Karpas-422 (cell line): ENCODE measurements around the gene RPS17. TPM values are rescaled to one million over a fixed set of nuclear protein-coding genes. Genes with fewer than 3 reads are reported as not detected.

ENCODE experiments used
- DNase-seq: peaks from one replicate; pipeline ENCODE4 v3.0.0-alpha.2; 2015
- H2AFZ ChIP-seq: fragments of 200-600 bp; sonication (generic); 2 replicates; pipeline ENCODE4 v1.6.1; 2014; ENCODE audit warnings: antibody characterized with exemption, low read length, mixed read lengths
- H3K27ac ChIP-seq: fragments of 200-600 bp; sonication (generic); 2 replicates; pipeline ENCODE4 v1.5.1; 2014; ENCODE audit warnings: mild to moderate bottlenecking, low read length, moderate library complexity
- H3K27me3 ChIP-seq: fragments of 200-600 bp; sonication (generic); 2 replicates; pipeline ENCODE4 v1.6.1; 2014; ENCODE audit warnings: low read length, mixed read lengths
- H3K36me3 ChIP-seq: fragments of 200-600 bp; sonication (generic); 2 replicates; pipeline ENCODE4 v1.6.1; 2014; ENCODE audit warnings: low read length, mixed read lengths; ENCODE audit not compliant: insufficient read depth
- H3K4me1 ChIP-seq: fragments of 200-600 bp; sonication (generic); 2 replicates; pipeline ENCODE4 v1.6.1; 2014; ENCODE audit warnings: mild to moderate bottlenecking, low read length, mixed read lengths
- H3K4me2 ChIP-seq: fragments of 200-600 bp; sonication (generic); 2 replicates; pipeline ENCODE4 v1.6.1; 2014; ENCODE audit warnings: low read length, low read depth, mild to moderate bottlenecking; ENCODE audit not compliant: poor library complexity, severe bottlenecking
- H3K4me3 ChIP-seq: fragments of 200-600 bp; sonication (generic); 2 replicates; pipeline ENCODE4 v1.5.1; 2014; ENCODE audit warnings: mild to moderate bottlenecking, antibody characterized with exemption, low read length, mixed read lengths
- H3K79me2 ChIP-seq: fragments of 200-600 bp; sonication (generic); 2 replicates; pipeline ENCODE4 v1.6.1; 2014; ENCODE audit warnings: mild to moderate bottlenecking, low read length, mixed read lengths
- H3K9ac ChIP-seq: fragments of 200-600 bp; sonication (generic); 2 replicates; pipeline ENCODE4 v1.6.0; 2014; ENCODE audit warnings: low read length
- H3K9me2 ChIP-seq: fragments of 200-600 bp; sonication (generic), shearing (Covaris generic); replicated peaks from 2 replicates; pipeline ENCODE4 v1.6.0; 2014; ENCODE audit warnings: mild to moderate bottlenecking, low read length, moderate library complexity; ENCODE audit not compliant: insufficient read depth
- H3K9me3 ChIP-seq: fragments of 300-700, 200-600 bp; sonication (generic); 2 replicates; pipeline ENCODE4 v1.6.1; 2014; ENCODE audit warnings: low read length, mixed read lengths
- H4K20me1 ChIP-seq: fragments of 200-600 bp; sonication (generic); 2 replicates; pipeline ENCODE4 v1.6.1; 2014; ENCODE audit warnings: mild to moderate bottlenecking, antibody characterized with exemption, low read length, low read depth; ENCODE audit not compliant: insufficient read depth
- total RNA-seq: library from RNA; depleted of rRNA; stranded (reverse); fragments of >200 nt; shearing (Covaris generic); gene quantifications from 2 replicates; pipeline ENCODE4 v1.2.3, GENCODE V29; 2014; ENCODE audit warnings: low replicate concordance

RPS17 gene
- total RNA-seq, 1 experiment from 2014 or later: 5,133 TPM

DNA sequence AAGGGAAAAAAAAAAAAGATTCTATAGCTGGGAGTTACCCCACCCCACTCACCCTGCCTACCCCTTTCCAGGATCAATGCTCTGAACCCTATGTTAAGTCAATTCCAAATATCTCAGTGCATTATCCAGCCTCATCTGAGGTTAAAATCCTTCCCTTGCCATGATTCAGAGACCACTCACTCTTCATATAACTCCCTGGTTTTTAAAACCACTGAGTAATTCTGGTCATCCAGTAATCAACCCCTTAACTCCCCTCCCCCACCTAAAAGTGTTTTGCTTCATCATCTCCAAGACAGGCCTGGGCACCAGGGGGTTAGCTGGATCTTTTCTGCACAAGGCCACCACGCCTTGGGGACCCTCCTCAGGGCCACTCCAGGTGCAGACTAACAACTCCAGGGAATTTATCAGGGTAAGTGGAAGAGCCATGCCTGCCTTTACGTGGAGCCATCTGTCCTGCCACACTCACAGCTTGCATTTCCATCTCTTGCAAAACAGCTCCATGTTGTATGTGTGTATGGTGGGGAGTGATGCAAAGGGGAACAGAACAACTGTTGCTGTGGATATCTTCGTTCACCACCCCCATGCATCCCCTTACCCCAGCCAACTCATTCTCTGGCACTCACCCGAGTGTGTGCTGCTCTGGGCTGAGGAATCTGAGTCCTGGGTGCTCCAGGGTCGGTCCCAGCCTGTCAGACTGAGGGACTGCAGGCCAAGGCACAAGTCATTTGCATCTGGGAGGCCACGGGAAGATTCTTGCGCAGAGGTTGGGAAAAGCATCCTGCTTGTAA, 30.7 kb upstream of the RPS17 start:
- Histone ChIP-seq H3K79me2 (no peaks in the 10 kb centered on the region), H2AFZ (no peak overlapping the region), H3K4me3 (no peak overlapping the region), H3K9me2 (no peaks in the 10 kb centered on the region), H3K27ac (no peak overlapping the region), H3K9me3 (no peaks in the 10 kb centered on the region), H3K4me2 (no peak overlapping the region), H4K20me1 (no peaks in the 10 kb centered on the region), H3K36me3 (no peaks in the 10 kb centered on the region), H3K4me1 (no peaks in the 10 kb centered on the region), H3K27me3 (0 out of 2 replicates have a peak, but pooled peaks cover 4% of the 10 kb centered on the region), H3K9ac (no peak overlapping the region)
- DNase-seq: no peak

DNA sequence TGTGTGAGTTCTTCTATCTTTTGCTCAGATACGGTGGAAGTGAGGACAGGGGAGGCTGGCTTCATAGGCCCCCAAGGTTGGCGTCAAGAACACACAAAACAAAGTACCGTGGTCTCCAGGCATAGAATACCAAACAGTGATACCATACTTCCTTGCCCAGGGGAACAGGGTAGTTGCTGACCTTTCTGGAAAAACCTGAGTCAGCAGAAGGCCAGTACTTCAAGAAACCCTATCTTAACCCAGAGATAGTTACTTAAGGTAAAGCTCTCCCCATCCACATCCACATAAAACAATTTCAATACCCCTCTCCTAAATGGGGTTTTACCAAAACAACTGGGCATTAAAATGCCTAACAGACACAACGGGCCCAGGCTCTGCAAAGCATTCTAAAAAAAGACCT, 29.6 kb upstream of the RPS17 start:
- Histone ChIP-seq H3K9ac (no peak overlapping the region), H3K36me3 (no peaks in the 10 kb centered on the region), H3K9me2 (no peaks in the 10 kb centered on the region), H4K20me1 (no peaks in the 10 kb centered on the region), H3K4me3 (no peak overlapping the region), H3K27me3 (no peaks in the 10 kb centered on the region), H3K27ac (no peak overlapping the region), H2AFZ (no peak overlapping the region), H3K4me2 (no peak overlapping the region), H3K79me2 (no peaks in the 10 kb centered on the region), H3K9me3 (no peaks in the 10 kb centered on the region), H3K4me1 (no peaks in the 10 kb centered on the region)
- DNase-seq: no peak

DNA sequence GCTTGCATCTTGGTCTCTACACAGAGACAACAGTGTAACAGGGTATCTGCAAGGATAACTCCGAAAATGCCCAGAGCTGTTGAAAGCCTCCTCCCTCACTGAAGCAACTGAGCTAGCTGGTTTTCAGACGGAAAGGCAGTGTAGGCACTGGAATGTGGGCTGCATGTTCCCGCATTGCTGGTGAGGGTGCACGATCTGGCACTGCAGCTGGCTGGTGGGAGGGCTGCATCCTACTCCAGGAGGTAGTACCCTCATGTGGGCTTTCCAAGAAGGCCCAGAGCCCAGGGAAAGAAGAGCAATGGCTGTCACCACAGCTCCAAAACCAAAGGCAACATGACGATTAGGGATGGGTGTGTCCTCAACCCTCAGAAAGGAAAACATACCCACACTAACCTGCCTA, 28.7 kb upstream of the RPS17 start:
- Histone ChIP-seq H4K20me1 (no peaks in the 10 kb centered on the region), H3K79me2 (no peaks in the 10 kb centered on the region), H3K36me3 (no peaks in the 10 kb centered on the region), H3K9me2 (no peaks in the 10 kb centered on the region), H3K9me3 (no peaks in the 10 kb centered on the region), H3K9ac (no peak overlapping the region), H2AFZ (no peak overlapping the region), H3K4me3 (no peak overlapping the region), H3K27ac (no peak overlapping the region), H3K4me1 (no peaks in the 10 kb centered on the region), H3K27me3 (no peaks in the 10 kb centered on the region), H3K4me2 (no peak overlapping the region)
- no peak for DNase-seq

DNA sequence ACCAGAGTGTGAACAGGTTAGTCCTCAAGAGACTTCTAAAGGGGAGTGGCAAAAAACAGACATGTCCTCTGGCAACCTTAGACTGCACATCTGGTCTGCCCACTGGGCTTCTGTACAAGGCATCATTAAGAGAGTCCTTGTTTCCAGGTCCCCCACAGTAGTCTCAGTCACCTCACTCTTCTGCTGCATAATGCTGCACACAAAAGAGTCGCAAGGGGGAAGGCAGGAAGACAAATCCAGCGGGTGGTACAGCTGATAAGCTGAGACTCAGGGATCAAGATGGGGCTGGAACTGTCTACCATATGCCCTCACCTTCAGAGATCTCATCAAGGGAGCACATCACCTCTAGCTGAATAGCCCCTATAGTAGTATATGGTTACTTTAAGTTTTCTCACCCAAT, 27.4 kb upstream of the RPS17 start:
- H2AFZ ChIP-seq: no peak overlapping the region
- no peak overlapping the region for H3K9ac ChIP-seq
- no peaks in the 10 kb centered on the region for H3K79me2 ChIP-seq
- no peak overlapping the region for H3K4me2 ChIP-seq
- H3K9me2 ChIP-seq: no peaks in the 10 kb centered on the region
- no peaks in the 10 kb centered on the region for H3K4me1 ChIP-seq
- no peak overlapping the region for H3K4me3 ChIP-seq
- DNase-seq: no peak
- H3K27ac ChIP-seq: no peak overlapping the region
- H3K9me3 ChIP-seq: no peaks in the 10 kb centered on the region
- H4K20me1 ChIP-seq: no peaks in the 10 kb centered on the region
- H3K27me3 ChIP-seq: no peaks in the 10 kb centered on the region
- H3K36me3 ChIP-seq: no peaks in the 10 kb centered on the region

DNA sequence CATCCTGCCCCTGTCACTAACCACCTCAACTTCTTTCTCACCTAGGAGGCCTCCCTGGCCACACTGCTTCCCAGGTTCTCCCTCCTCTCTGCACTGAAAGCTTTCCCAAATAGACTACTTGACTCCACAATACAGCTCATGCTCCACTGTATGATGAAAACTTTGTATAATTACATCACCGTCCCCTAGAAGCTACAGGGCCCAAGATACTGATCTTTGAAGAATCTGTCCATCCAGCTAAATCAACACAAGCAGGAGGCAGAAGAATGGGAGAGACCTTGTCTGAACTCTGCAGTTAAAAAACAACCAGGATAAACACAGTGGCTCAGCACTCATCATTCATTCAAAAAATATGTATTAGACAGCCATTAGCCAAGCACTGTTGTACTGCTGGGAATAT, 26.4 kb upstream of the RPS17 start:
- H3K9me2 ChIP-seq: no peaks in the 10 kb centered on the region
- DNase-seq: no peak

DNA sequence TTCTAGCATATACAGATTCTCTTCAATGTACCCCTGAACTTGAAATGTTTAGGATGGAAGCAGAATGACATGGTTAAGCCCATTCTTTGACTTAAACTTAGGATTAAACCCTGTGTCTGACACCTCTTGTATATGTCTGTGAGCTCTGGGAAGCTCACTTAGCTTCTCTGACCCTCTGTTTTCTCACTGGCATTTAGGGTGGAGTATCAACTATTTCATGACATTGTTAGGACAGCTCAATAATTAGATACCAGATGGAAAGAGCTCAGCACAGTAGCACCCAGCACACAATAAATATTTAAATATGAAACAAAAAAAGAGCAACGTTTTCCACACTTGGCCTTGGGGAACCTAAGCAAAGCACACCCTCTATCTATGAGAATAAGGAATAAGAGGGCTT, 18.2 kb upstream of the RPS17 start:
- Histone ChIP-seq H3K4me2 (no peak overlapping the region), H4K20me1 (no peaks in the 10 kb centered on the region), H3K9ac (no peak overlapping the region), H3K27ac (no peak overlapping the region), H3K4me3 (no peak overlapping the region), H3K27me3 (no peaks in the 10 kb centered on the region), H2AFZ (no peak overlapping the region), H3K4me1 (no peaks in the 10 kb centered on the region), H3K9me2 (no peaks in the 10 kb centered on the region), H3K36me3 (no peaks in the 10 kb centered on the region), H3K9me3 (no peaks in the 10 kb centered on the region), H3K79me2 (no peaks in the 10 kb centered on the region)
- DNase-seq: no peak

More for the DNA sequence above, 26.4 kb upstream of the RPS17 start:
- Histone ChIP-seq H3K9me3 (no peaks in the 10 kb centered on the region), H3K27ac (no peak overlapping the region), H2AFZ (no peak overlapping the region), H3K4me3 (no peak overlapping the region), H3K4me1 (no peaks in the 10 kb centered on the region), H3K27me3 (no peaks in the 10 kb centered on the region), H3K79me2 (no peaks in the 10 kb centered on the region), H4K20me1 (no peaks in the 10 kb centered on the region), H3K36me3 (no peaks in the 10 kb centered on the region), H3K4me2 (no peak overlapping the region), H3K9ac (no peak overlapping the region)

DNA sequence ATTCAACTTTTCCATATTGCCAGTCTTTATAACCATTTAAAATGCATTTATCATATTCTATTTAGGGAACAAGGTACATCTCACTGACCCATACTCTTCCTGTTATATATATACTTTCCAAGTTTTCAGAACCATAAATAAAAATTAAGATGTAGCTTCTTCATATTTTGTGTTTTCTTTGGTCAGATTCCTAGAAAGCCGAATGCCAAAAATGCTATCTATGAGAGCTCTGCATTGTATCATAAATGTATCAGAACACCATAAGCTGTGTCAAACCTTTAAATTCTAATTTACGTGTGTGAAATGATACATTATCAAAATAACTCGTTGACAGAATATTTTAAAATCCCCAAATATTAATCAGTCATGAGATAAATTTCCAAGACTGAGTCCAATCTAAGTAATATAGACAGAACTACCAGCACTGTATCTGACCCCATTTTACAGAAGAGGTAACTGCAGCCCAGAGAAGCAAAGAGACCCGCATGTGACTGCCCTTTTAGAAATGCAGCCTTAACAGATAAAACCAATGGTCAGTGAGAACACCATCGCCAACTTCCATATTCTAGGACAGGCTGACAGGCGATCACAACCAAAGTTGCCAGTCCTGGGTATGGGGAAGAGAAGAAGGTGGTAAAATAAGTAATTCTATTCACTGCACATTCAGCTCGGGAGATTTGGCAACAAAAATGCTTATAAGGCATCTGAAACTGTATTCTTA, 16.2 kb upstream of the RPS17 start:
- no peaks in the 10 kb centered on the region for H3K9me2 ChIP-seq
- no peak overlapping the region for H3K4me2 ChIP-seq
- no peaks in the 10 kb centered on the region for H3K79me2 ChIP-seq
- no peaks in the 10 kb centered on the region for H3K36me3 ChIP-seq
- H3K27ac ChIP-seq: no peak overlapping the region
- H3K4me1 ChIP-seq: no peaks in the 10 kb centered on the region
- H2AFZ ChIP-seq: no peak overlapping the region
- no peak for DNase-seq
- no peak overlapping the region for H3K9ac ChIP-seq
- H4K20me1 ChIP-seq: no peaks in the 10 kb centered on the region
- H3K9me3 ChIP-seq: no peaks in the 10 kb centered on the region
- H3K27me3 ChIP-seq: no peaks in the 10 kb centered on the region
- no peak overlapping the region for H3K4me3 ChIP-seq

DNA sequence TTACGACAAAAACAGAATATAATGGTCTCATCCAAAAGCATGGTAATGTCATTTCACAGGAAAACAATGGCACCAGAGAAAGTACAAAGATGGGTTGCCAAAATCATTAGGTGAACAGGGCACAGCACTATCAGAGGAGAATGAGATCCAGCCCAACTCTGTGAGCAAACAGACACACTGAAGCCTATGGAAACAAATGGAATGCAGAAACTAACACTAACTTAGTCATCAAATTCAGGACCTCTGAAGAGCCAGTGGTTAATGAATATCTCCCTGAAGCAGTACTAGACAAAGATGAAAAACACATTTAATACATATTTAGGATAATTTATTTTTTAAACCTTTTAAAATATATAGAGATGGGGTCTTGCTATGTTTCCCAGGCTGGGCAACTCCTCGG, 14.6 kb upstream of the RPS17 start:
- Histone ChIP-seq H3K4me2 (no peak overlapping the region), H3K9me3 (no peaks in the 10 kb centered on the region), H3K4me1 (no peaks in the 10 kb centered on the region), H3K36me3 (no peaks in the 10 kb centered on the region), H3K9me2 (no peaks in the 10 kb centered on the region), H3K79me2 (no peaks in the 10 kb centered on the region), H2AFZ (no peak overlapping the region), H3K9ac (no peak overlapping the region), H3K4me3 (no peak overlapping the region), H4K20me1 (no peaks in the 10 kb centered on the region), H3K27me3 (no peaks in the 10 kb centered on the region), H3K27ac (no peak overlapping the region)
- DNase-seq: no peak
